ENCODE results near the gene DNASE1.

DNASE1 gene

GRCh38 chr16:3701531-3701930, 47.0 kb downstream of the DNASE1 start:
- DNase-seq = no peak

GRCh38 chr16:3702082-3702481, 47.6 kb downstream of the DNASE1 start:
- no peak for DNase-seq

GRCh38 chr16:3706253-3707012, 51.9 kb downstream of the DNASE1 start:
- DNase-seq = no peak
